Adrenal gland (tissue), 5 donors: ENCODE data around the gene CAMK1D.

Experiments used
- POLR2A ChIP-seq, 2 donors: fragments of 450-650 bp; IDR thresholded peaks; one replicate each; pipeline ENCODE4 v1.6.1; 2017; ENCODE audit warnings: antibody characterized with exemption in 2 of 2, mild to moderate bottlenecking in 2 of 2, moderate library complexity in 1 of 2
- TF ChIP-seq, protein P1 (sequence below), 6 experiments: fragments of 450-650 bp in 4 of 6; fragments of 200-600 bp in 2 of 6; sonication (generic) in 1 of 6; IDR thresholded peaks; 1 replicate in 5 of 6; 2 replicates in 1 of 6; pipeline versions ENCODE4 v1.5.1 to v1.8.0; 2016 to 2021; ENCODE audit warnings: antibody characterized with exemption in 6 of 6, mild to moderate bottlenecking in 2 of 6, moderate library complexity in 1 of 6
- donor health status: DM: no; HTN: no; CAD: no.

DNA sequence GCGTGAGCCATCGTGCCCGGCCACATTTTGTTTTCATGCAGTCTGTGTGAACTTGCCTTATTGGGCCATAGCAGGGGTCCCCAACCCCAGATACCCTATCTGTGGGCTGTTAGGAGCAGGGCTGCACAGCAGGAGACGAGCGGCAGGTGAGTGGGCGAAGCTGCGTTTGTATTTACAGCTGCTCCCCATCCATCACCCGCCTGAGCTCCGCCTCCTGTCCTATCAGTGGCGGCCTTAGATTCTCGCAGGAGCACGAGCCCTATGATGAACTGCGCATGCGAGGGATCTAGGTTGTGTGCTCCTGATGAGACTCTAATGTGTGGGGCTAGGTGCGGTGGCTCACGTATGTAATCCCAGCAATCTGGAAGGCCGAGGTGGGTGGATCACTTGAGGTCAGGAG lies 293.9 kb downstream of the CAMK1D start:
- no peak for TF ChIP-seq POLR2A (IDR thresholded peaks at IDR 0.05)
- TF ChIP-seq, protein P1, sequence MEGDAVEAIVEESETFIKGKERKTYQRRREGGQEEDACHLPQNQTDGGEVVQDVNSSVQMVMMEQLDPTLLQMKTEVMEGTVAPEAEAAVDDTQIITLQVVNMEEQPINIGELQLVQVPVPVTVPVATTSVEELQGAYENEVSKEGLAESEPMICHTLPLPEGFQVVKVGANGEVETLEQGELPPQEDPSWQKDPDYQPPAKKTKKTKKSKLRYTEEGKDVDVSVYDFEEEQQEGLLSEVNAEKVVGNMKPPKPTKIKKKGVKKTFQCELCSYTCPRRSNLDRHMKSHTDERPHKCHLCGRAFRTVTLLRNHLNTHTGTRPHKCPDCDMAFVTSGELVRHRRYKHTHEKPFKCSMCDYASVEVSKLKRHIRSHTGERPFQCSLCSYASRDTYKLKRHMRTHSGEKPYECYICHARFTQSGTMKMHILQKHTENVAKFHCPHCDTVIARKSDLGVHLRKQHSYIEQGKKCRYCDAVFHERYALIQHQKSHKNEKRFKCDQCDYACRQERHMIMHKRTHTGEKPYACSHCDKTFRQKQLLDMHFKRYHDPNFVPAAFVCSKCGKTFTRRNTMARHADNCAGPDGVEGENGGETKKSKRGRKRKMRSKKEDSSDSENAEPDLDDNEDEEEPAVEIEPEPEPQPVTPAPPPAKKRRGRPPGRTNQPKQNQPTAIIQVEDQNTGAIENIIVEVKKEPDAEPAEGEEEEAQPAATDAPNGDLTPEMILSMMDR (IDR thresholded peaks at IDR 0.05), result no peak
